Lung (tissue), 12 donors: ENCODE measurements around the gene SPRN. TPM values are rescaled to one million over a fixed set of nuclear protein-coding genes. Genes with fewer than 3 reads are reported as not detected.

Experiments used
- ATAC-seq: fragments of 200-7000 bp; cut with Tn5 transposase; one replicate; pipeline ENCODE4 v1.9.1; 2020; ENCODE audit warnings: moderate number of reproducible peaks; ENCODE audit not compliant: insufficient read depth, low FRiP score
- DNase-seq, 3 donors: peaks; one replicate each; pipeline ENCODE4 v3.0.0-alpha.2; 2013 to 2017
- H3K27ac ChIP-seq, 2 donors: one replicate each; pipeline ENCODE4 v1.5.1; 2013; ENCODE audit warnings: mild to moderate bottlenecking in 2 of 2, moderate library complexity in 2 of 2, control low read depth in 1 of 2, inconsistent platforms in 1 of 2, low read depth in 1 of 2, low read length in 1 of 2
- H3K27me3 ChIP-seq, 3 donors: one replicate each; pipeline ENCODE4 v1.5.1; 2013; ENCODE audit warnings: low read length in 2 of 3; ENCODE audit not compliant: control insufficient read depth in 3 of 3, insufficient read depth in 3 of 3
- H3K36me3 ChIP-seq, 4 donors: one replicate each; pipeline ENCODE4 v1.5.1; 2013; ENCODE audit warnings: low read length in 4 of 4, mild to moderate bottlenecking in 1 of 4, moderate library complexity in 1 of 4; ENCODE audit not compliant: control insufficient read depth in 4 of 4, insufficient read depth in 4 of 4
- H3K4me1 ChIP-seq, 5 donors: one replicate each; pipeline ENCODE4 v1.5.1; 2013; ENCODE audit warnings: low read length in 5 of 5, mild to moderate bottlenecking in 2 of 5, moderate library complexity in 1 of 5; ENCODE audit not compliant: control insufficient read depth in 5 of 5, insufficient read depth in 5 of 5
- H3K4me3 ChIP-seq: one replicate; pipeline ENCODE4 v1.5.1; 2013; ENCODE audit warnings: mild to moderate bottlenecking, control low read depth, moderate library complexity
- H3K9ac ChIP-seq, 2 donors: one replicate each; pipeline ENCODE4 v1.5.1; 2013; ENCODE audit warnings: low read length in 2 of 2, control low read depth in 1 of 2; ENCODE audit not compliant: insufficient read depth in 1 of 2
- H3K9me3 ChIP-seq, 4 donors: one replicate each; pipeline ENCODE4 v1.5.1; 2013; ENCODE audit warnings: low read length in 3 of 4, mild to moderate bottlenecking in 1 of 4, moderate library complexity in 1 of 4; ENCODE audit not compliant: control insufficient read depth in 4 of 4, insufficient read depth in 3 of 4
- CTCF ChIP-seq: IDR thresholded peaks from 2 replicates; pipeline ENCODE4 v1.5.1; 2012; ENCODE audit warnings: mild to moderate bottlenecking; ENCODE audit errors: control extremely low read depth, extremely low read depth
- WGBS, 2 donors: extraction: QIAGEN DNeasy Blood & Tissue Kit; methylation state at CpG; one replicate each; pipeline ENCODE4 v1.1.7; 2013; 5-methylcytosine and 5-hydroxymethylcytosine counted together
- polyA plus RNA-seq, 2 donors: library from polyadenylated mRNA; stranded (reverse); fragments of 200-250 nt; gene quantifications; one replicate each; pipeline ENCODE4 v1.2.1, GENCODE V29; 2013
- total RNA-seq, 2 donors: library from RNA; depleted of rRNA in 1 of 2; stranded (reverse); fragments of >200 nt in 1 of 2; gene quantifications; one replicate each; pipeline ENCODE4 v1.2.1, GENCODE V29; 2014 to 2021
- donor health status: control.
- donor health status: control.
- donor health status: Bipolar disorder and iron deficiency.
- donor health status: healthy.
- donor health status: DM: yes; HTN: yes; CAD: no.

SPRN gene
- total and polyA plus RNA-seq, 4 donors, result 0.11 to 0.34 (median 0.16) TPM

DNA sequence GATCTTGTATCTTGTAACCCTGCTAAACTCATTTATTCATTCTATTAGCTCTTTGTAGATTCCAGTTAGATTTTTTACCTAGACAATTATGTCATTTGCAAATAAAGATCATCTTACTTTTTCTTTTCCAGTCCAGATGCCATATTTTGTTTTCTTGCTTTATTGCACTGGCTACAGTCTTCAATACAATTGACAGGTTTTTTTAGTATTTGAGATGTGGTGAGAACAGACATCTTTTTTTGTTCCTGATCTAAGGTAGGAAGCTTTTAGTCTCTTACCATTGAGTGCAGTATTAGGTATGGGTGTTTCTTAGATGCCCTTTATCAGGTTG is 12.1 kb downstream of the SPRN start:
- no peak for TF ChIP-seq CTCF
- ATAC-seq (no peak), DNase-seq (no peak)
- Histone ChIP-seq H3K36me3 (peaks cover 8 to 63% (median 39%) of the 10 kb centered on the region in 4 donors), H3K9me3 (peaks cover 2 to 16% (median 6%) of the 10 kb centered on the region in 4 donors), H3K4me3 (no peak overlapping the region), H3K27ac (no peak overlapping the region), H3K9ac (no peak overlapping the region), H3K4me1 (no peaks in the 10 kb centered on the region), H3K27me3 (no peaks in the 10 kb centered on the region)

DNA sequence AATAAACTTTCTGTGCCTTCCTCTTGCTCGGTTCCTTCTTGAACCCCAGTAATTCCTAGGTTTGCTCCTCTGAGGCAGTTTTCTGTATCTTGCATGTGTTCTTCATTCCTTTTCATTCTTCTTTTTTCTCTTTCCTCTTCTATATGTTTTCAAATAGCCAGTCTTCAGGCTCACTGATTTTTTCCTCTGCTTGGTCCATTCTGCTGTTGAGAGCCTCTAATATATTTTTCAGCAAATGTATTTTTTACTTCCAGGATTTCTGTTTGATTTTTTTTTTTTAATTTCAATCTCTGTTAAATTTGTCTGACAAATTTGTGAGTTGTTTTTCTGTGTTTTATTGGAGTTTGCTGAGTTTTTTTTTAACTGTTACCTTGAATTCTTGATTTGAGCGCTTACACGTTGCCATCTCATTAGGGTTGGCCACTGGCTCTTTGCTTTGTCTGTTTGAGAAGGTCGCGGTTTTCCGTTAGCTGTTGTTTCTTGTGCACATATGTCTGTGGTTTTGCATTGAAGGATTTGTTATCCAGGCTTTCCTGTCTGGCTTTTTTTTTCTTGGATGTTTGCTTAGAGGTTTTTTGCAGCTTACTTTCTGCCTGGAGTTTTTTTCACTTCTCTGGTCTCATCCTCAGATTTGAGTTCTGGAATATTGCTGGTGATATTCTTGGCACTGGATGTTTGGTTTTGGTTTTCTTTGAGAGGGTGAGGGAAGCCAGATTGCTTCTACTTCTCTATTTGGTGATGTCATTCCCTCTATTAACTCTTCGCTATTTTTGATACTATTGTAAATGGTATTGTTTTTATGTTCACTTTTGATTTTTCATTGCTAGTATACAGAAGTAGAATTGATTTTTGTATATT is 12.7 kb downstream of the SPRN start:
- H3K4me1 ChIP-seq, result no peaks in the 10 kb centered on the region
- no peak overlapping the region for H3K27ac ChIP-seq
- H3K27me3 ChIP-seq, result no peaks in the 10 kb centered on the region
- H3K9me3 ChIP-seq, result peaks cover 2 to 16% (median 6%) of the 10 kb centered on the region in 4 donors
- DNase-seq (no peak), ATAC-seq (no peak)
- peaks cover 8 to 69% (median 43%) of the 10 kb centered on the region in 4 donors for H3K36me3 ChIP-seq
- TF ChIP-seq CTCF, result no peak
- no peak overlapping the region for H3K4me3 ChIP-seq
- WGBS, 2 donors, result 97 to 99% methylated on average over 7 of the region's 7 CpGs
- no peak overlapping the region for H3K9ac ChIP-seq

- Histone ChIP-seq H3K4me3 (no peak overlapping the region), H3K9ac (no peak overlapping the region), H3K27ac (no peak overlapping the region), H3K9me3 (peaks cover 0 to 5% (median 3%) of the 10 kb centered on the region in 4 donors), H3K36me3 (peaks cover 17 to 81% (median 40%) of the 10 kb centered on the region in 4 donors), H3K27me3 (no peaks in the 10 kb centered on the region), H3K4me1 (no peaks in the 10 kb centered on the region)
- WGBS, 2 donors, result 87 to 94% methylated on average over 8 of the region's 8 CpGs
- DNase-seq, result no peak
- no peak for TF ChIP-seq CTCF
- no peak for ATAC-seq
Observed at GRCh38 chr10:133405844-133406527, 18.4 kb downstream of the SPRN start.
